ENCODE data around the gene CACNA2D2.

DNA sequence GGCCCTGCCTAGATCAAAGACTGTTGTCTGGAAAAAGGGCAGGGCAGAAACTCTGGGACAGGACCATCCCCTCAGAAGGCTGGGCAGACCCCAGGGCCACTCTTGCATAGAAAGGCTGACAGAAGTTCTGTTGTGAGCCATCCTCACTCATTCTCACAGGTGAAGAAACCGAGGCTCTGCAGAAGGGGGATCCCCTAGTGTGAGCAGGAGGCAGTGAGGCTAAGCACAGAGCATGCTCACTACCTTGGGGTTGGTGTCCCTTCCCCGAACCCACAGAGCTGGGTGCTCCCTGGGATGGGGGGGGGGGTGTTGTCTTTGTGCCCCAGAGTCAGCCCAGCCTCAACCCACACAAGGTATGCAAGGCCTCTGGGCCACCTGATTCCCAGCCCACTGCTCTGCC lies 93.2 kb downstream of the CACNA2D2 start:
- no peak for TF ChIP-seq EZH2 (optimal IDR thresholded peaks at IDR 0.05; ENCODE audit: low read depth, low read length)
- TF ChIP-seq, protein P1, sequence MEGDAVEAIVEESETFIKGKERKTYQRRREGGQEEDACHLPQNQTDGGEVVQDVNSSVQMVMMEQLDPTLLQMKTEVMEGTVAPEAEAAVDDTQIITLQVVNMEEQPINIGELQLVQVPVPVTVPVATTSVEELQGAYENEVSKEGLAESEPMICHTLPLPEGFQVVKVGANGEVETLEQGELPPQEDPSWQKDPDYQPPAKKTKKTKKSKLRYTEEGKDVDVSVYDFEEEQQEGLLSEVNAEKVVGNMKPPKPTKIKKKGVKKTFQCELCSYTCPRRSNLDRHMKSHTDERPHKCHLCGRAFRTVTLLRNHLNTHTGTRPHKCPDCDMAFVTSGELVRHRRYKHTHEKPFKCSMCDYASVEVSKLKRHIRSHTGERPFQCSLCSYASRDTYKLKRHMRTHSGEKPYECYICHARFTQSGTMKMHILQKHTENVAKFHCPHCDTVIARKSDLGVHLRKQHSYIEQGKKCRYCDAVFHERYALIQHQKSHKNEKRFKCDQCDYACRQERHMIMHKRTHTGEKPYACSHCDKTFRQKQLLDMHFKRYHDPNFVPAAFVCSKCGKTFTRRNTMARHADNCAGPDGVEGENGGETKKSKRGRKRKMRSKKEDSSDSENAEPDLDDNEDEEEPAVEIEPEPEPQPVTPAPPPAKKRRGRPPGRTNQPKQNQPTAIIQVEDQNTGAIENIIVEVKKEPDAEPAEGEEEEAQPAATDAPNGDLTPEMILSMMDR (IDR thresholded peaks at IDR 0.05; ENCODE audit: low read length), result no peak
